PC-3 (cell line): ENCODE results near the gene C9orf40. TPM values are rescaled to one million over a fixed set of nuclear protein-coding genes. Genes with fewer than 3 reads are reported as not detected.

Experiments
- ATAC-seq: fragments of 200-7000 bp; cut with Tn5 transposase; 2 replicates; pipeline ENCODE4 v1.9.1; 2020; ENCODE audit warnings: mild to moderate bottlenecking, moderate library complexity
- BruUV-seq: library from RNA; stranded (reverse); fragments of 400-500 nt; replicated peaks from 2 replicates; lab custom pipeline; 2021; lab: Mats Ljungman, UMichigan
- CTCF ChIA-PET: fragments of 300-600 bp; sonication (Branson Sonifier 250); formaldehyde crosslinking; loops from one replicate; lab custom pipeline; 2022; ENCODE audit warnings: antibody characterized with exemption; lab: Charles Lee
- POLR2A ChIA-PET: fragments of 300-600 bp; sonication (Branson Sonifier 250); formaldehyde crosslinking; loops from one replicate; lab custom pipeline; 2022; ENCODE audit warnings: antibody characterized with exemption; ENCODE audit not compliant: unreplicated experiment; lab: Charles Lee
- DNase-seq: peaks from one replicate; pipeline ENCODE4 v3.0.0-alpha.2; 2015
- H2AFZ ChIP-seq: fragments of 300-600 bp; sonication (generic); 2 replicates; pipeline ENCODE4 v1.6.0; 2016; ENCODE audit warnings: antibody characterized with exemption, low read length
- H3F3A ChIP-seq: fragments of 300-600 bp; sonication (generic); one replicate; pipeline ENCODE4 v1.6.0; 2017; ENCODE audit warnings: antibody characterized with exemption, low read length, control low read depth, mild to moderate bottlenecking; ENCODE audit not compliant: unreplicated experiment
- H3K27ac ChIP-seq: fragments of 300-600 bp; sonication (generic); 2 replicates; pipeline ENCODE4 v1.5.1; 2016; ENCODE audit warnings: mild to moderate bottlenecking, low read length
- H3K27me3 ChIP-seq: fragments of 300-600 bp; sonication (generic); 2 replicates; pipeline ENCODE4 v1.6.1; 2016; ENCODE audit warnings: low read length, mixed read lengths
- H3K36me3 ChIP-seq: fragments of 300-600 bp; sonication (generic); 2 replicates; pipeline ENCODE4 v1.6.1; 2016; ENCODE audit warnings: low read depth, mixed run types, low read length, mixed read lengths
- H3K4me1 ChIP-seq: fragments of 300-600 bp; sonication (generic); 2 replicates; pipeline ENCODE4 v1.5.1; 2016; ENCODE audit warnings: low read length; ENCODE audit not compliant: insufficient read depth
- H3K4me2 ChIP-seq: fragments of 300-600 bp; sonication (generic); 2 replicates; pipeline ENCODE4 v1.6.0; 2016; ENCODE audit warnings: low read length
- H3K4me3 ChIP-seq: fragments of 300-600 bp; sonication (generic); 2 replicates; pipeline ENCODE4 v1.5.1; 2016; ENCODE audit warnings: mild to moderate bottlenecking, low read length, mixed read lengths
- H3K79me2 ChIP-seq: fragments of 300-600 bp; sonication (generic); 2 replicates; pipeline ENCODE4 v1.6.1; 2017; ENCODE audit warnings: low read length, mixed read lengths
- H3K9ac ChIP-seq: fragments of 300-600 bp; sonication (generic); 2 replicates; pipeline ENCODE4 v1.6.0; 2016; ENCODE audit warnings: mild to moderate bottlenecking, low read length
- H3K9me2 ChIP-seq: fragments of 300-600 bp; sonication (generic); replicated peaks from 2 replicates; pipeline ENCODE4 v1.6.1; 2016; ENCODE audit warnings: mixed run types, low read length, mixed read lengths
- H3K9me3 ChIP-seq: fragments of 300-600 bp; sonication (generic); 2 replicates; pipeline ENCODE4 v1.6.1; 2016; ENCODE audit warnings: low read length, mixed read lengths
- H4K20me1 ChIP-seq: fragments of 300-600 bp; sonication (generic); 2 replicates; pipeline ENCODE4 v1.6.1; 2016; ENCODE audit warnings: low read length, mixed read lengths
- CTCF ChIP-seq: fragments of 300-600 bp; sonication (generic); conservative IDR thresholded peaks from 2 replicates; pipeline ENCODE4 v1.5.1; 2017; ENCODE audit warnings: antibody characterized with exemption, low read depth, mild to moderate bottlenecking, low read length
- EZH2 ChIP-seq: fragments of 300-600 bp; sonication (generic); IDR thresholded peaks from one replicate; pipeline ENCODE4 v1.6.1; 2017; ENCODE audit warnings: antibody characterized with exemption, mild to moderate bottlenecking, low read length; ENCODE audit not compliant: unreplicated experiment
- EZH2phosphoT487 ChIP-seq: fragments of 300-600 bp; sonication (generic); IDR thresholded peaks from 2 replicates; pipeline ENCODE4 v1.6.1; 2018; ENCODE audit warnings: mild to moderate bottlenecking, antibody characterized with exemption, low read length, borderline replicate concordance
- intact Hi-C: fragments of 100-400 bp; cut with micrococcal nuclease; formaldehyde crosslinking; loops from 2 replicates; pipeline ENCODE4 v1.9.0; 2023
- total RNA-seq: library from RNA; depleted of rRNA; stranded (reverse); fragments of >200 nt; gene quantifications from 2 replicates; pipeline ENCODE4 v1.2.3, GENCODE V29; 2014

Gene C9orf40
- total RNA-seq, 1 experiment from 2014 or later: 4.7 TPM

DNA sequence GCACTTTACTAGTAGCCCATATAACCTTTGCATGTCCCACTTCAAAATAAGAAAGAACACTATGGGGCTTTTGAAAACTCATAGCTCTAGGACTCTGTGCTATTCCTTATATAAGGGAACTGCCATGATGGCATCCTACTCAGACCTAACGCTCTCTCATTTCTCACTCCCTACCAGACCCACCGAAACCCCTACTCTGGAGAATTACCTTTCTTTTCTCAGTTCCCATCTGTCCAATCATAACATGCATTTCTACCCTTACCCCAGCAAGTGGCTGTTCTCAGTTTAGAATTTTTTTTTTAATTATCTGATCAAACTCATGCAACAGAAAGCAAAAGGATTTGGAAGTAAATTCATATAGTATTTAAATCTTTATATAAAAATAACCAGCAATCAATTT, 48.1 kb upstream of the C9orf40 start:
- no peak overlapping the region for H3K4me2 ChIP-seq
- H3K9me2 ChIP-seq: no peaks in the 10 kb centered on the region
- no peak overlapping the region for H3K27ac ChIP-seq
- no peaks in the 10 kb centered on the region for H3F3A ChIP-seq
- no peaks in the 10 kb centered on the region for H3K79me2 ChIP-seq
- no peak overlapping the region for H2AFZ ChIP-seq
- no peaks in the 10 kb centered on the region for H3K9me3 ChIP-seq
- H3K4me1 ChIP-seq: no peaks in the 10 kb centered on the region
- no peak for ATAC-seq
- no peak for DNase-seq
- intact Hi-C loops: no loop called here
- no peak overlapping the region for H3K9ac ChIP-seq
- H3K27me3 ChIP-seq: no peaks in the 10 kb centered on the region
- POLR2A ChIA-PET: no interaction called here
- peaks cover 2% of the 10 kb centered on the region; the same call in 1 of the 2 replicates for H3K36me3 ChIP-seq
- no peaks in the 10 kb centered on the region for H4K20me1 ChIP-seq
- H3K4me3 ChIP-seq: no peak overlapping the region
- no TSS peak for BruUV-seq
- CTCF ChIA-PET: no interaction called here
- TF ChIP-seq CTCF (no peak), EZH2 (no peak), EZH2phosphoT487 (no peak)

DNA sequence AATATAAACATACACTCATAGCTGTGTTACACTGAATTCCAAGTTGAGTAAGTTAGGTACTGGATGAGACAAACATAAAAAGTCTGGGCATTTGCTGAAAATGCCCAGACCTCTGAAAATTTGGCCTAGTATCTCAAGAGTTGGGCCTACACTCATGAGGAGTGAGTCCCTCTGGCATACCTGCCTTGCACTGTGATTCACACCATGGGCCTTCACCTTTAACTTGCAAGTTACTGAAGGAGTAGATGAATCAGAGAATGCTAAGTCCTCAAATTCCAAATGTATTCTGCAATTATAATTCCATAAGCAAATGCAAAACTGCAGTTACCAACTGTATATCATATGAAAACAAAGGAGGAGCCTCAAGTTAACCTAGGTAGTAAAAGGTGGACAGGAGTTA, 32.3 kb upstream of the C9orf40 start:
- Histone ChIP-seq H3K9me2 (no peaks in the 10 kb centered on the region), H3K36me3 (no peaks in the 10 kb centered on the region; the same call in 1 of the 2 replicates), H3K27me3 (no peaks in the 10 kb centered on the region), H3K9me3 (no peaks in the 10 kb centered on the region), H3K4me3 (no peak overlapping the region), H2AFZ (no peak overlapping the region), H3K27ac (no peak overlapping the region), H3K4me1 (no peaks in the 10 kb centered on the region), H3K79me2 (no peaks in the 10 kb centered on the region), H4K20me1 (no peaks in the 10 kb centered on the region), H3K4me2 (no peak overlapping the region), H3K9ac (no peak overlapping the region), H3F3A (no peaks in the 10 kb centered on the region)
- BruUV-seq: no TSS peak
- ChIA-PET POLR2A (no interaction called here), CTCF (no interaction called here)
- TF ChIP-seq EZH2: no peak
- no peak for TF ChIP-seq CTCF
- TF ChIP-seq EZH2phosphoT487: no peak
- no peak for DNase-seq
- ATAC-seq: no peak
- intact Hi-C loops: no loop called here

DNA sequence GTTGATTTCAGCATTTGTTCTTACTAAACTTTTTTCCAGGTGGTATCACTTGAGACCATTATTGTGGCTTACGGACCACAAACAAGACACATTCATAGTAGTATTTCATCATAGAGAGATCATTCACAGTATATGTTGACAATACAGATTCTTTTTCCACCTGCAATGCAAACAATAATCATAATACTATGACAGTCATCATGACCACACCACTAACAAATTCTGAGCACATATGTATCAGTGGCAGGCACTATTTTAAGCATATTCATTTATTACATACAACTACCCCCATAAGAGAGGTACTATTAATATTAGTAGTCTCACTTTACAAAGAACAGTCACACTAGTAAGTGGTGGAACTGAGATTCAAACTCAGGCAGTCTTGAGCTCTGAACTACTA, 31.0 kb upstream of the C9orf40 start:
- Histone ChIP-seq H3K9me3 (no peaks in the 10 kb centered on the region), H3K36me3 (no peaks in the 10 kb centered on the region; the same call in 1 of the 2 replicates), H3F3A (no peaks in the 10 kb centered on the region), H3K9ac (no peak overlapping the region), H3K79me2 (no peaks in the 10 kb centered on the region), H3K27me3 (no peaks in the 10 kb centered on the region), H3K4me1 (no peaks in the 10 kb centered on the region), H2AFZ (no peak overlapping the region), H3K4me2 (no peak overlapping the region), H4K20me1 (no peaks in the 10 kb centered on the region), H3K4me3 (no peak overlapping the region), H3K27ac (no peak overlapping the region), H3K9me2 (no peaks in the 10 kb centered on the region)
- no peak for ATAC-seq
- CTCF ChIA-PET: no interaction called here
- TF ChIP-seq EZH2: no peak
- TF ChIP-seq EZH2phosphoT487: no peak
- TF ChIP-seq CTCF: no peak
- BruUV-seq: no TSS peak
- intact Hi-C loops: no loop called here
- DNase-seq: no peak
- POLR2A ChIA-PET: no interaction called here
